Measurements from ENCODE around the gene KMT2E.
"Not testable (repeated sequence)": the region's sequence is repeated elsewhere in the genome, so short reads cannot be mapped to it uniquely, and the experiment has no call there.

KMT2E gene, protein sequence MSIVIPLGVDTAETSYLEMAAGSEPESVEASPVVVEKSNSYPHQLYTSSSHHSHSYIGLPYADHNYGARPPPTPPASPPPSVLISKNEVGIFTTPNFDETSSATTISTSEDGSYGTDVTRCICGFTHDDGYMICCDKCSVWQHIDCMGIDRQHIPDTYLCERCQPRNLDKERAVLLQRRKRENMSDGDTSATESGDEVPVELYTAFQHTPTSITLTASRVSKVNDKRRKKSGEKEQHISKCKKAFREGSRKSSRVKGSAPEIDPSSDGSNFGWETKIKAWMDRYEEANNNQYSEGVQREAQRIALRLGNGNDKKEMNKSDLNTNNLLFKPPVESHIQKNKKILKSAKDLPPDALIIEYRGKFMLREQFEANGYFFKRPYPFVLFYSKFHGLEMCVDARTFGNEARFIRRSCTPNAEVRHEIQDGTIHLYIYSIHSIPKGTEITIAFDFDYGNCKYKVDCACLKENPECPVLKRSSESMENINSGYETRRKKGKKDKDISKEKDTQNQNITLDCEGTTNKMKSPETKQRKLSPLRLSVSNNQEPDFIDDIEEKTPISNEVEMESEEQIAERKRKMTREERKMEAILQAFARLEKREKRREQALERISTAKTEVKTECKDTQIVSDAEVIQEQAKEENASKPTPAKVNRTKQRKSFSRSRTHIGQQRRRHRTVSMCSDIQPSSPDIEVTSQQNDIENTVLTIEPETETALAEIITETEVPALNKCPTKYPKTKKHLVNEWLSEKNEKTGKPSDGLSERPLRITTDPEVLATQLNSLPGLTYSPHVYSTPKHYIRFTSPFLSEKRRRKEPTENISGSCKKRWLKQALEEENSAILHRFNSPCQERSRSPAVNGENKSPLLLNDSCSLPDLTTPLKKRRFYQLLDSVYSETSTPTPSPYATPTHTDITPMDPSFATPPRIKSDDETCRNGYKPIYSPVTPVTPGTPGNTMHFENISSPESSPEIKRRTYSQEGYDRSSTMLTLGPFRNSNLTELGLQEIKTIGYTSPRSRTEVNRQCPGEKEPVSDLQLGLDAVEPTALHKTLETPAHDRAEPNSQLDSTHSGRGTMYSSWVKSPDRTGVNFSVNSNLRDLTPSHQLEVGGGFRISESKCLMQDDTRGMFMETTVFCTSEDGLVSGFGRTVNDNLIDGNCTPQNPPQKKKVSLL (N-terminal part only)

DNA sequence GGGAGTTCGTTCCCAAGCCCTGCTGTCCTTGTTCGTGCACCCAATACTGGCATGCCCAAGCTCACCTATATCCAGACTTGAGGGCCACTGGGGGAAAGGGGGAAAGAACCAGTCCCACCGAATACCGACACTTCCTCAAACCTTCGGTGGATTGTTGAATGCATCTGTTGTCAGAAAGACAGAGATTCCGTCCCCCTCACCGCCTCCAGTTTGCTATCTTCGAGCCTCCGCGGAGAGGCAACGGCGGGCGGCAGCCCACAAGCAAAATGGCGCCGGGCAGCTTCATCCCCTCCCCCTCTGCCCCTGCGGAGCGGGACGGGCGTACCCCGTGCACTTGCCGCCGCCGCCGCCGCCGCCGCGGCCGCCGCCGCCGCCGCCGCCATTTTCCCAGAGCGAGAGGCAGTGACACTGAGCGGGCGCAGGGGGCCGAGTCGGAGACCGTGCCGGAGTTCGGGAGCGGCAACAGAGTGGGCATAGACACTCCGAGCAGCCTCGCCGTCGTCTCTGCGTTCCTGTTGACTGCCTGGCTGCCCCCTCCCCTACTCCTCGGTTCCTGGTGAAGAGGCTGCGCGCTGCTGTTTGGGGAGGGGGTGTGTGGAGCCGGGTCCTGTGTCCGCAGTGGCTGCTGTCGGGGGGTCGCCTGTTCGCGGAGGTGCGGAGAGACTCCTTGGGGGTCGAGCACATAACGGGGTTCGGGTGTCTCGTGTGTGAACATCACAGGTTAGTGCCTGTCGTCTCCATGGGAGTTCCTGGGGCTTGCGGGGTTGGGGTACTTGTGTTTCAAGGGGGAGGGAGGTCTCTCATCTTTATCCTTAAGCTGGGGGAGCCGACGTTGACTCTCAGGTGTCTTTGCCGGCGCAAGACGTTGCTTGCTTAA is at the start of gene KMT2E:
Gene KMT2E, plus strand, starts transcription at position 390 of the 877 bp plus-strand sequence. CDS start 26,748 bp downstream, outside the sequence.
- peaks cover 27% of the 10 kb centered on the region for H3K4me1 ChIP-seq
- H3K36me3 ChIP-seq (replicated peaks): peaks cover 2% of the 10 kb centered on the region; the same call in 1 of the 2 replicates
- peak; percentile 81 to 94 for DNase-seq (ENCODE audit: low spot score in 2 of 2)
- in situ Hi-C loops (cut with MboI; ENCODE audit: low sequenced_read_pairs): no loop called here
- no peaks in the 10 kb centered on the region for H3K9me3 ChIP-seq
- no peaks in the 10 kb centered on the region for H3K27me3 ChIP-seq (ENCODE audit: low read depth)
- H3K4me3 ChIP-seq: peak within 1 kb of the TSS; percentile 85

DNA sequence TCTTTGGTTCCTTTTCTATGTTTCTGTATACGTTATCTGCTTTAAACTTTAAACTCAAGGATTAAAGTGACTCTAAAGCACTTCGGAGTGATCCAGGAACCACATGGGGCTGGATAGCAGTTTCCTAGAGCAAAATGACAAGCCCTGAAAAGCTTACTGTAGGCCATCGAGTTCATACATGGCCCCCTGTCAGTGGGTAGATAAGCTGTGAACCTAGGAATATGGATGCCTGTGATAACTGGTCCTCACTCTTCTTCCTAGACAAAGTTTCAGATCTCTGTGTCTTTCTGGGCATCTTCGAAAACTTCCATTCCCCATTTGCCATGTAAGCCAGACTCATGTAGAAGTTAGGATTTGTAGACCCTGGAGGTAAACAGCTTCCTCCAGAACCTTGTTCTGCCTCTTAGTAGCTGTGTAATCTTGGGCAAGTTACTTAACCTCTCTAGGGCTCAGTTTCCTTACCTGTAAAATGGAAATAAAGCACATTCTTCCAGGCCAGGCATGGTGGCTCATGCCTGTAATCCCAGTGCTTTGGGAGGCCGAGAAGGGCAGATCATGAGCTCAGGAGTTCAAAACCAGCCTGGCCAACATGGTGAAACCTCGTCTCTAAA is 49.3 kb upstream of the KMT2E start:
- Histone ChIP-seq H3K27me3 (ENCODE audit: low read depth) (no peaks in the 10 kb centered on the region), H3K9me3 (peaks cover 2% of the 10 kb centered on the region; the same call in 1 of the 2 replicates), H3K4me3 (no peak overlapping the region), H3K4me1 (no peaks in the 10 kb centered on the region), H3K36me3 (replicated peaks) (no peaks in the 10 kb centered on the region)
- no peak for DNase-seq (ENCODE audit: low spot score in 2 of 2)
- in situ Hi-C loops (cut with MboI; ENCODE audit: low sequenced_read_pairs): no loop called here

DNA sequence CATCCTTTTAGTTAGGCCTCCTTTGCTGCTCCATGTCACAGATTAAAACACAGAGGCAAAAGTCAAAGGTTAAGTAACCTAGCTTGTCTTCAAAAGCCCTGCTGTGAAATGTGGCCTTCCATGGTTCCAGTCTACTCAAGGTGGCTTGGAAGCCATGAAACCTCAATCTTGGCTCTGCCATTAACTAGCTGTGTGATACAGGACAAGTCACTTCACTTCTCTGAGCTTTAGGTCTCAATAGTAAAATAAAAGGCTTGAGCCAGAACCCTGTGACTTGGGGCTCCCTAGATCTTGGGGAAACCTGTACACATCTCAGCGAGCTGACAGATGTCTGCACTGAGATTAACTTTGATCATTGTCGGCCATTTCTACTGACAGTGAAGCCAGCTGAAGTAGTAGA is 48.0 kb upstream of the KMT2E start:
- Histone ChIP-seq H3K27me3 (ENCODE audit: low read depth) (no peaks in the 10 kb centered on the region), H3K4me1 (peaks cover 3% of the 10 kb centered on the region; the same call in 1 of the 2 replicates), H3K36me3 (replicated peaks) (no peaks in the 10 kb centered on the region), H3K9me3 (peaks cover 2% of the 10 kb centered on the region; the same call in 1 of the 2 replicates), H3K4me3 (no peak overlapping the region)
- in situ Hi-C loops (cut with MboI; ENCODE audit: low sequenced_read_pairs): no loop called here
- DNase-seq (ENCODE audit: low spot score in 2 of 2): no peak

DNA sequence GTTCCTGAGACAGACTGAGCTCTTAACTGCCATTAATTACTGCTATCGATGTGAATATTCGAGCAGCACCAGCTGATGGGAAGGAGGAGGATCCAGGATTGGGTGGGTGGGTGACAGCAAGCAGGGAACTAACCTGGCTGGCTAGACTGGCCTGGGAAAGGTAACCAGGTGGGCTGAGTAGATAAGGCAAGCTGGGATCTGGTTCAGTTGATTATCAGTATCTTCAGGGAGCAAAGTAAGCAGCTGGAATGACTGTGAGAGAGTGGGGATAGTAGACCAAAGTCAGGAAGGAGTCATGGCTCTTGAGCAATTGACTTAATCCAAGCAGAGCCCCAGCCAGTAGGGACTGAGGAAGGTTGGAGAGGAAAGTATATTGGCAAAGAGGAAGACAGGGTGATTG is 46.9 kb upstream of the KMT2E start:
- Histone ChIP-seq H3K4me3 (no peak overlapping the region), H3K36me3 (replicated peaks) (no peaks in the 10 kb centered on the region)

DNA sequence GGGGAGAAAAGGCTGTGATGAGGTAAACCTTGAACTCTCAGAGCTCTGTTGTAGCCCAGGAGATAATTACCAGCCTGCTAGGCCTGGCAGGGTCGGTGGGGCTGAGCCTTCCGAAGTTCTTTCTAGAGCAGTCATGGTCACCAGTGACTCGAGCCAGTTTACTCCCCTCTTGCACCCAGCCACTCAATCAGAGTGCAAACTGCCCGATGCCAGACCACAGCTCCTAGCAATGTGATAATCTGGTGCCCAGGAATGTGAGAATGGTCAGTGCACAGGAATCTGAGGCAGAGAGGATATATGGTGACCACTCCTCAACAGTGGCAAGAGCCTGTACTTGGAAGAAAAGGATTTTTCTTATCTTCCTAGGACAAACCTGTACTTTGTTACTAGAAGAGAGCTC is 46.4 kb upstream of the KMT2E start:
- DNase-seq (ENCODE audit: low spot score in 2 of 2): no peak
- peaks cover 18% of the 10 kb centered on the region for H3K4me1 ChIP-seq
- no peaks in the 10 kb centered on the region for H3K27me3 ChIP-seq (ENCODE audit: low read depth)
- no peak overlapping the region for H3K4me3 ChIP-seq
- no peaks in the 10 kb centered on the region for H3K36me3 ChIP-seq (replicated peaks)
- 0 out of 2 replicates have a peak, but pooled peaks cover 2% of the 10 kb centered on the region for H3K9me3 ChIP-seq
- in situ Hi-C loops (cut with MboI; ENCODE audit: low sequenced_read_pairs): no loop called here

More for the DNA sequence above, 46.9 kb upstream of the KMT2E start:
- in situ Hi-C loops (cut with MboI; ENCODE audit: low sequenced_read_pairs): no loop called here
- no peak for DNase-seq (ENCODE audit: low spot score in 2 of 2)
- Histone ChIP-seq H3K4me1 (peaks cover 13% of the 10 kb centered on the region), H3K9me3 (0 out of 2 replicates have a peak, but pooled peaks cover 2% of the 10 kb centered on the region), H3K27me3 (ENCODE audit: low read depth) (no peaks in the 10 kb centered on the region)

DNA sequence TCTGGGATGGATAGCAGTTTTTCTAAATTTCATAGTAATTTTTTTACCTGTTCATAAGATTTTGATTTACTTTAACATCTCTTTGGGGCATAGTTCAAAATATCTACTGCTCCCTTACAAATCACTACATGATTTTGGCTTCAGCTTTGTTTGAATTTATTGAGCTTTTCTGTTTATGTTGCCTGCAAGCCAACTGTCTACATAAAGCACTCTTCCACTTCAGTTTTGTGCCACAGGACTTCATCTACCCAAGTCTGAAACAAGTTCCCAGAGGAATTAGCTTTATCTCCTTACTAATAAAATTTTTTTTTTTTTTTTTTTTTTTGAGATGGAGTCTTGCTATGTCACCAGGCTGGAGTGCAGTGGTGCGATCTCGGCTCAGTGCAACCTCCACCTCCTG is 45.4 kb upstream of the KMT2E start:
- Histone ChIP-seq H3K27me3 (ENCODE audit: low read depth) (no peaks in the 10 kb centered on the region), H3K36me3 (replicated peaks) (no peaks in the 10 kb centered on the region), H3K4me1 (peaks cover 22% of the 10 kb centered on the region), H3K9me3 (no peaks in the 10 kb centered on the region), H3K4me3 (no peak overlapping the region)
- no peak for DNase-seq (ENCODE audit: low spot score in 2 of 2)
- in situ Hi-C loops (cut with MboI; ENCODE audit: low sequenced_read_pairs): no loop called here

DNA sequence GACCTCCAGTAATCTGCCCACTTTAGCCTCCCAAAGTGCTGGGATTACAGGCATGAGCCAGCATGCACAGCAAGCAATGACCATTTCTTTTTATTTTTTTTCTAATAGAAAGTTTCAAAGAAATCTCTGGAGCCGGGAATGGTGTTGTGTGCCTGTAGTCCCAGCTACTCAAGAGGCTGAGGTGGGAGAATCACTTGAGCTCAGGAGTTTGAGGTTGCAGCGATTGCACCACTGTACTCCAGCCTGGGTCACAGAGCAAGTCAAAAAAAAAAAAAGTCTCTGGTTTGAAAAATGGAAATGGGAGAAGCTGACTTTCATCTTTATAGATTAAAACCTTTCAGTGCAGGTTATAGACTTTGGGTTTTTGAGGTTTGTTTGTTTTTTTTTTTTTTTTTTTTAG is 44.8 kb upstream of the KMT2E start:
- Histone ChIP-seq H3K4me1 (peaks cover 22% of the 10 kb centered on the region), H3K27me3 (ENCODE audit: low read depth) (no peaks in the 10 kb centered on the region), H3K9me3 (no peaks in the 10 kb centered on the region), H3K36me3 (replicated peaks) (no peaks in the 10 kb centered on the region), H3K4me3 (no peak overlapping the region)
- in situ Hi-C loops (cut with MboI; ENCODE audit: low sequenced_read_pairs): no loop called here
- no peak for DNase-seq (ENCODE audit: low spot score in 2 of 2)

DNA sequence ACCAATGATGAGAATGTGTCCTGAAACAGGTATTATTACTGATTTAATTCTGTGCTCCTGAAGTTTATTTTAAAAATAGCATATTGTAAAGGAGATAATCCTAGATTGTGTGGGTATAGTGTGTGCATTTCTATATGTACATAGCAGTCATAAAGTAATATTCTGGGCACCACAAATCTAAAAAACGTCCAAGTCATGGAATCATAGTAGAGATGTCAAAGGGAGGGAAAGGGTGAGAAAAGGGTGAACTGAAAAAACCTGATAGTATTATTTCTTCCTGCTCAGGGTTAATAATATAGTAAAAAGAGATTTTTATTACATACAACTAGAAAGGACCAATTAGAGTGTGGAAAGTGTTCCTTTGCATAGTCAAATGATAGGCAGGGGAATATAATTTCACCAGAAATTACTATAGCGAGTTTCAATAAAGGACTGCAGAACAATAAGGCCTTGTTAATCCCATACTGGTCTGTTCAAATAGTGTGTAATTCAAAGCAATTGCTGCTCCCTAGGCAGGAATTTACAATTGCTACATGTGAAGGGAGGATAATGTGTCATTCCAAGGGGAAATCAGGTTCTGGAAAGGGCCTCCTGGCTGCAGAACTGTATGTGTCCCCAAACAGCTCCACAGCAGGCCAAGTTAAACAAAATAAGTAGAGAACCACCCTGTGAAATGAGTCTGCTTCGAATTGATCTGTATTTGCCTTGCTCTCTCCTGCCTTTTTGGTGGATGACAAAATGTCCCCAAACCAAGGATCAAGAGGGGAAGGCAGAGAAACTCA is 42.5 kb upstream of the KMT2E start:
- Histone ChIP-seq H3K4me3 (no peak overlapping the region), H3K36me3 (replicated peaks) (no peaks in the 10 kb centered on the region), H3K27me3 (ENCODE audit: low read depth) (no peaks in the 10 kb centered on the region), H3K4me1 (peaks cover 22% of the 10 kb centered on the region), H3K9me3 (no peaks in the 10 kb centered on the region)
- in situ Hi-C loops (cut with MboI; ENCODE audit: low sequenced_read_pairs): no loop called here
- DNase-seq (ENCODE audit: low spot score in 2 of 2): peak; percentile 54 to 90

DNA sequence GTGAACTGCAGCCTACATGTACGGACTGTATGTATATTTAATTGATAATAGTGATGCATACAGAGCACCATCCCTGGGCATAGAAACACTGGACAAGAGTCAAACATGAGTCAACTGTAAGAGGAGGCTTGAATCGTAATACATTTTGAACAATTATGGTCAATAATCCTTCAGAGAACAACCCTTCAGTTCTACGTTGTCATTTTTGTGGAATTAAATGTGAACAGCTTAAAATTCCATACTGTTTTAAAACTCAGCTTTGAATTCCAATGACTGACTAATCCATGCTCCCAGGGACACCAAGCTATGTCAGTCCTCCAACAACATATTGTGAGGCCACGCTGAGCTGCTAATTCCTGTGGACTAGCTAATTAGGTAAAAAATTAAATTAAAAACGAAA is 41.5 kb upstream of the KMT2E start:
- Histone ChIP-seq H3K4me3 (no peak overlapping the region), H3K36me3 (replicated peaks) (no peaks in the 10 kb centered on the region), H3K9me3 (no peaks in the 10 kb centered on the region), H3K27me3 (ENCODE audit: low read depth) (no peaks in the 10 kb centered on the region), H3K4me1 (peaks cover 22% of the 10 kb centered on the region)
- DNase-seq (ENCODE audit: low spot score in 2 of 2): peak; percentile 50 to 67
- in situ Hi-C loops (cut with MboI; ENCODE audit: low sequenced_read_pairs): no loop called here

DNA sequence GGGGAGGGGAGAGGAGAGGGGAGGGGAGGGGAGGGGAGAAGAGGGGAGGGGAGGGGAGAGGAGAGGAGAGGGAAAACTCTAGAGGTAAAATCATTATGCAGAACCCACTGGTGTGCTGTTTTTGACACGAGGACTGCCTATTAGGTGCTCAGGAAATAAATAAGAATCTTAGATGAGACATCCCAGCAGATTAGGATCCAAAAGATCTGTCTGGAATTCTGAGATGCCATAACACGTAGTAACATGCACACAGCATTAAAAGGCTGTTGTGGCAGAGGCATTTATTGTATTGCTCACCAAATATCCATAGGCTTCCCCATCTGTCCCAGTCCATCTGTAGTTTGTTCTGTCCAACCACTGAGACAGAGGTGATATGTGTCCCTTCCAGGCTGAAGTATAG is 40.8 kb upstream of the KMT2E start:
- Histone ChIP-seq H3K36me3 (replicated peaks) (no peaks in the 10 kb centered on the region), H3K27me3 (ENCODE audit: low read depth) (no peaks in the 10 kb centered on the region), H3K4me1 (peaks cover 24% of the 10 kb centered on the region), H3K9me3 (no peaks in the 10 kb centered on the region), H3K4me3 (no peak overlapping the region)
- no peak for DNase-seq (ENCODE audit: low spot score in 2 of 2)
- in situ Hi-C loops (cut with MboI; ENCODE audit: low sequenced_read_pairs): no loop called here

DNA sequence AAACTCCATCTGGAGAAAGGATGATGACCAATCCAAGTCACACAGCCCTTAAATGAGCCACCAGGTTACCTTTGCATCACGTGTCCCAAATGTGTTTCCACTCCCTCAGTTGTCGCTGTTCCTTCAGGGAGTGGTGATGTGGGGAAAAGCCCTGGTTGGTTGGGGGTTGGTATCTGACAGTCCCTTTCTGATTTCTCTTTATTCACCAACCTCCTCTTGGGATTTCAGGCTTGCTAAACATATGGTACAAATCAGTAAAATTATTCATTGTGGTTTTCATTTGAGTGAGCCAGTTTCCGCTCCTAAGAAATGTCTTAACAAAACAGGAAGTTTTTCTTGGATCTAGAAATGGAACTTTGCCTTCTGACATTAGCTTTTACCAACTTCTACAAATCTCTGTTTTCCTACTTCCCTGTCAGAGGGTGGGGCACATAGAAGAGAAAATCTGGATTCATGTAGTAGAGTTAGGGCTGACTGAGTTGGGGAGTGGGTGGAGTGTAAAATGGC is 40.0 kb upstream of the KMT2E start:
- in situ Hi-C loops (cut with MboI; ENCODE audit: low sequenced_read_pairs): no loop called here
- H3K36me3 ChIP-seq (replicated peaks): no peaks in the 10 kb centered on the region
- peaks cover 31% of the 10 kb centered on the region for H3K4me1 ChIP-seq

DNA sequence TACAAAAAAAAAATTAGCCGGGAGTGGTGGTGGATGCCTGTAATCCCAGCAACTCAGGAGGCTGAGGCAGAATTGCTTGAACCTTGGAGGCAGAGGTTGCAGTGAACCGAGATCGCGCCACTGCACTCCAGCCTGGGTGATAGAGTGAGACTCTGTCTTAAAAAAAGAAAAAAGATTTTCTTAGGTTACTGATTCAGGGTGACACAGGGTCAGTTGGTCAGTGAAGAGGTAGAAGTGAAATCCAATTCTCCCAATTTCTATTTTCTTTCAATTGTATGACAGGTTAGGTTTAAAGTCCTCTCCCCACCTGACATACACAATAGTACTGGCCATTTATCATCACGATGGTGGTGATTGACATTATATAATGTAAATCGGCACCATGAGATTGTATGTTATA is 38.5 kb upstream of the KMT2E start:
- H3K4me3 ChIP-seq; in situ Hi-C loops (cut with MboI; ENCODE audit: low sequenced_read_pairs); H3K27me3 ChIP-seq (ENCODE audit: low read depth); H3K9me3 ChIP-seq; DNase-seq (ENCODE audit: low spot score in 2 of 2); H3K36me3 ChIP-seq (replicated peaks): not testable (repeated sequence)
- H3K4me1 ChIP-seq: peaks cover 42% of the 10 kb centered on the region

More for the DNA sequence above, 40.0 kb upstream of the KMT2E start:
- Histone ChIP-seq H3K4me3 (no peak overlapping the region), H3K9me3 (no peaks in the 10 kb centered on the region), H3K27me3 (ENCODE audit: low read depth) (no peaks in the 10 kb centered on the region)
- DNase-seq (ENCODE audit: low spot score in 2 of 2): no peak

All from HAP-1 (cell line).